CD14-positive monocyte (primary cell): Measurements from ENCODE around the gene LDHB. TPM values are rescaled to one million over a fixed set of nuclear protein-coding genes. Genes with fewer than 3 reads are reported as not detected.

Experiments
- DNase-seq, 3 donors: peaks; one replicate each; pipeline ENCODE4 v3.0.0-alpha.2; 2011 to 2022
- H2AFZ ChIP-seq: 2 replicates; pipeline ENCODE4 v1.6.0; 2012; ENCODE audit warnings: mild to moderate bottlenecking, low read depth, low read length, inconsistent platforms; ENCODE audit not compliant: insufficient read depth, poor library complexity, severe bottlenecking
- H3K27ac ChIP-seq, 2 donors: 1 replicate in 1 of 2; 2 replicates in 1 of 2; pipeline ENCODE4 v1.5.1; 2012 to 2013; ENCODE audit warnings: low read length in 2 of 2, control low read depth in 1 of 2, inconsistent platforms in 1 of 2, low read depth in 1 of 2, mild to moderate bottlenecking in 1 of 2
- H3K27me3 ChIP-seq, 2 donors: one replicate each; pipeline versions ENCODE4 v1.6.0 to v1.6.1; 2011 to 2013; ENCODE audit warnings: low read length in 2 of 2; ENCODE audit not compliant: control insufficient read depth in 2 of 2, insufficient read depth in 2 of 2
- H3K36me3 ChIP-seq, 2 donors: replicated peaks in 1 of 2; 1 replicate in 1 of 2; 2 replicates in 1 of 2; pipeline versions ENCODE4 v1.5.1 to v1.6.1; 2012 to 2013; ENCODE audit warnings: low read length in 2 of 2, control low read depth in 1 of 2, inconsistent platforms in 1 of 2, mild to moderate bottlenecking in 1 of 2; ENCODE audit not compliant: insufficient read depth in 2 of 2, control insufficient read depth in 1 of 2
- H3K4me1 ChIP-seq, 2 donors: 1 replicate in 1 of 2; 2 replicates in 1 of 2; pipeline versions ENCODE4 v1.5.1 to v1.6.1; 2012 to 2013; ENCODE audit warnings: low read length in 2 of 2, control low read depth in 1 of 2, inconsistent platforms in 1 of 2, mild to moderate bottlenecking in 1 of 2, moderate library complexity in 1 of 2; ENCODE audit not compliant: insufficient read depth in 2 of 2, control insufficient read depth in 1 of 2
- H3K4me2 ChIP-seq: replicated peaks from 2 replicates; pipeline ENCODE3; 2012; ENCODE audit warnings: low read length, moderate library complexity, mild to moderate bottlenecking; ENCODE audit not compliant: poor library complexity, severe bottlenecking; ENCODE audit errors: extremely low read depth
- H3K4me3 ChIP-seq, 3 experiments: fragments of 200-600 bp in 1 of 3; sonication (generic) in 1 of 3; replicated peaks in 1 of 3; 1 replicate in 2 of 3; 2 replicates in 1 of 3; pipeline ENCODE4 v1.5.1; 2011 to 2013; ENCODE audit warnings: low read length in 3 of 3, mild to moderate bottlenecking in 3 of 3, control low read depth in 2 of 3, low read depth in 2 of 3, inconsistent platforms in 1 of 3, moderate library complexity in 1 of 3
- H3K79me2 ChIP-seq: 2 replicates; pipeline ENCODE4 v1.6.0; 2012; ENCODE audit warnings: mild to moderate bottlenecking, control low read depth, inconsistent platforms, low read length, moderate library complexity; ENCODE audit not compliant: insufficient read depth
- H3K9ac ChIP-seq: 2 replicates; pipeline ENCODE4 v1.6.0; 2017; ENCODE audit warnings: low read length, mild to moderate bottlenecking; ENCODE audit not compliant: insufficient read depth, poor library complexity, severe bottlenecking
- H3K9me3 ChIP-seq, 2 donors: replicated peaks in 1 of 2; 1 replicate in 1 of 2; 2 replicates in 1 of 2; pipeline versions ENCODE4 v1.5.1 to v1.6.1; 2012 to 2013; ENCODE audit warnings: low read length in 2 of 2, control low read depth in 1 of 2; ENCODE audit not compliant: control insufficient read depth in 1 of 2, insufficient read depth in 1 of 2
- H4K20me1 ChIP-seq: 2 replicates; pipeline ENCODE4 v1.6.0; 2012; ENCODE audit warnings: mild to moderate bottlenecking, low read length, control low read depth, moderate library complexity; ENCODE audit not compliant: insufficient read depth
- H3K27ac Mint-ChIP-seq, 7 donors: one replicate each; pipeline ENCODE4 v1.8.0; 2020; ENCODE audit warnings: mild to moderate bottlenecking in 7 of 7, mixed read lengths in 7 of 7, moderate library complexity in 6 of 7, inconsistent platforms in 2 of 7
- H3K27me3 Mint-ChIP-seq, 3 donors: one replicate each; pipeline ENCODE4 v1.8.0; 2021 to 2022; ENCODE audit warnings: low read depth in 3 of 3, mild to moderate bottlenecking in 3 of 3, mixed read lengths in 3 of 3, moderate library complexity in 3 of 3, inconsistent platforms in 1 of 3
- H3K36me3 Mint-ChIP-seq, 2 donors: one replicate each; pipeline ENCODE4 v1.8.0; 2020; ENCODE audit warnings: mixed read lengths in 2 of 2, inconsistent platforms in 1 of 2, mild to moderate bottlenecking in 1 of 2
- H3K4me1 Mint-ChIP-seq: one replicate; pipeline ENCODE4 v1.8.0; 2020; ENCODE audit warnings: mild to moderate bottlenecking, mixed read lengths
- H3K4me3 Mint-ChIP-seq, 2 donors: one replicate each; pipeline ENCODE4 v1.8.0; 2020; ENCODE audit warnings: mild to moderate bottlenecking in 2 of 2, mixed read lengths in 2 of 2, moderate library complexity in 1 of 2
- H3K9me3 Mint-ChIP-seq, 7 donors: one replicate each; pipeline ENCODE4 v1.8.0; 2020 to 2022; ENCODE audit warnings: mixed read lengths in 7 of 7, mild to moderate bottlenecking in 6 of 7, moderate library complexity in 6 of 7, inconsistent platforms in 2 of 7
- CTCF ChIP-seq: fragments of 200-600 bp; IDR thresholded peaks from one replicate; pipeline ENCODE4 v1.8.0; 2022; ENCODE audit warnings: antibody characterized with exemption, mild to moderate bottlenecking
- WGBS: methylation state at CpG from one replicate; pipeline ENCODE4 v1.1.5; 2013; ENCODE audit warnings: missing lambda C conversion rate; ENCODE audit not compliant: insufficient coverage; 5-methylcytosine and 5-hydroxymethylcytosine counted together
- intact Hi-C, 2 donors: fragments of 100-400 bp; cut with micrococcal nuclease; formaldehyde crosslinking; loops; one replicate each; pipeline versions ENCODE4 v1.15.0 to v1.15.1; 2023
- polyA plus RNA-seq, 3 donors: library from polyadenylated mRNA; depleted of rRNA in 1 of 3; unstranded in 2 of 3; stranded (reverse) in 1 of 3; fragments of 300-500 nt in 2 of 3; fragments of >200 nt in 1 of 3; fragmentation: Illumina TruSeq in 2 of 3; gene quantifications; 1 replicate in 2 of 3; 2 replicates in 1 of 3; pipeline ENCODE4 v1.2.3, GENCODE V29; 2012 to 2021

The LDHB gene
- polyA plus RNA-seq, 3 donors: 49.6 to 148 (median 121) TPM

DNA sequence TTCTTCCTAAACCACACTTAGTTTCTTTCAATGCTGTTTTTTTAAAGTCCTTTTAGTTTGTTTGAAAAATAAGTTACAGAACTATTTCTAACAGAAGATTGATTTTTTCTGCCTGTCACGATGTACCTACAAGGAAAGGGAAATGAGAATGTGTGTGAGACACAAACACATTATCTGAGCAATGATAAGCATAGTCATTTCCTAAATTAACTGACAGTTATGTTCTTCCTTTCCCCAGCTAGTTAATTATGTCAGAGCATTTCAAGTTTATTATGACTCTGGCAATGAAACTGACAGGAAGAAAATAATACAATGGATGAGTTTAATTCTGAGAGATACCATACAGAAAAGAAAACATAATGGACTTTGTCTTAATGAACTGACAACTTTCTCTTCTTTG, 21.3 kb upstream of the LDHB start:
- no peak for TF ChIP-seq CTCF
- H3K79me2 ChIP-seq: no peaks in the 10 kb centered on the region
- no peaks in the 10 kb centered on the region for H4K20me1 ChIP-seq
- Mint-ChIP-seq H3K4me1 (peaks cover 11% of the 10 kb centered on the region), H3K27ac (peak overlapping the region in 1 of 7 donors; percentile 41), H3K27me3 (peaks cover 0 to 4% (median 2%) of the 10 kb centered on the region in 3 donors), H3K9me3 (peaks cover 0 to 3% (median 0%) of the 10 kb centered on the region in 7 donors), H3K36me3 (no peaks in the 10 kb centered on the region), H3K4me3 (no peak overlapping the region)
- H3K27me3 ChIP-seq: no peaks in the 10 kb centered on the region
- DNase-seq: no peak
- no CpG with 5 or more reads among the region's 1 CpG for WGBS
- no peaks in the 10 kb centered on the region for H3K9me3 ChIP-seq
- H3K4me3 ChIP-seq: no peak overlapping the region
- no peak overlapping the region for H3K27ac ChIP-seq
- peak overlapping the region; percentile 7 for H2AFZ ChIP-seq
- H3K36me3 ChIP-seq: no peaks in the 10 kb centered on the region
- no peak overlapping the region for H3K9ac ChIP-seq
- intact Hi-C loops: no loop called here
- no peaks in the 10 kb centered on the region for H3K4me1 ChIP-seq
- no peak overlapping the region for H3K4me2 ChIP-seq

GRCh38 chr12:21677622-21678277, 20.1 kb upstream of the LDHB start:
- intact Hi-C loops: no loop called here
- Histone ChIP-seq H3K9ac (no peak overlapping the region), H2AFZ (no peak overlapping the region), H3K27ac (no peak overlapping the region), H3K4me2 (no peak overlapping the region), H3K36me3 (no peaks in the 10 kb centered on the region), H4K20me1 (no peaks in the 10 kb centered on the region), H3K27me3 (no peaks in the 10 kb centered on the region), H3K9me3 (no peaks in the 10 kb centered on the region), H3K4me1 (no peaks in the 10 kb centered on the region), H3K79me2 (no peaks in the 10 kb centered on the region), H3K4me3 (no peak overlapping the region)
- Mint-ChIP-seq H3K4me1 (peaks cover 11% of the 10 kb centered on the region), H3K9me3 (peaks cover 0 to 4% (median 2%) of the 10 kb centered on the region in 7 donors), H3K36me3 (no peaks in the 10 kb centered on the region), H3K4me3 (no peak overlapping the region), H3K27ac (no peak overlapping the region), H3K27me3 (peaks cover 0 to 4% (median 0%) of the 10 kb centered on the region in 3 donors)
- DNase-seq: no peak
- 89% methylated on average over 3 of the region's 7 CpGs for WGBS
- no peak for TF ChIP-seq CTCF
